Naive B cell (primary cell): ENCODE data around the gene GPR176. TPM values are rescaled to one million over a fixed set of nuclear protein-coding genes. Genes with fewer than 3 reads are reported as not detected.

ENCODE experiments used
- ATAC-seq, 2 donors: fragments of 150-1000 bp; cut with Tn5 transposase; 2 replicates each; pipeline ENCODE4 v1.10.0; 2021; ENCODE audit warnings: low read depth in 2 of 2, mild to moderate bottlenecking in 2 of 2, moderate library complexity in 2 of 2
- DNase-seq: peaks from one replicate; pipeline ENCODE4 v3.0.0; 2022
- H3K27ac Mint-ChIP-seq, 6 donors: one replicate each; pipeline ENCODE4 v1.8.0; 2020 to 2022; ENCODE audit warnings: mild to moderate bottlenecking in 6 of 6, mixed read lengths in 6 of 6, moderate library complexity in 5 of 6, inconsistent platforms in 2 of 6
- H3K27me3 Mint-ChIP-seq, 3 donors: one replicate each; pipeline ENCODE4 v1.8.0; 2021 to 2022; ENCODE audit warnings: mixed read lengths in 3 of 3, mild to moderate bottlenecking in 1 of 3
- H3K36me3 Mint-ChIP-seq, 2 donors: one replicate each; pipeline ENCODE4 v1.8.0; 2020 to 2022; ENCODE audit warnings: mixed read lengths in 2 of 2, inconsistent platforms in 1 of 2, mild to moderate bottlenecking in 1 of 2
- H3K4me1 Mint-ChIP-seq, 3 donors: one replicate each; pipeline ENCODE4 v1.8.0; 2020 to 2022; ENCODE audit warnings: mixed read lengths in 3 of 3, inconsistent platforms in 1 of 3, mild to moderate bottlenecking in 1 of 3, moderate library complexity in 1 of 3
- H3K4me3 Mint-ChIP-seq, 8 donors: one replicate each; pipeline ENCODE4 v1.8.0; 2020 to 2022; ENCODE audit warnings: mild to moderate bottlenecking in 8 of 8, mixed read lengths in 8 of 8, moderate library complexity in 8 of 8, inconsistent platforms in 2 of 8
- H3K9me3 Mint-ChIP-seq, 7 donors: one replicate each; pipeline ENCODE4 v1.8.0; 2020 to 2022; ENCODE audit warnings: mixed read lengths in 7 of 7, mild to moderate bottlenecking in 5 of 7, inconsistent platforms in 2 of 7, moderate library complexity in 1 of 7
- polyA plus RNA-seq, 6 donors: library from polyadenylated mRNA; unstranded; fragments of 300-500 nt; fragmentation: Illumina TruSeq; gene quantifications; one replicate each; pipeline ENCODE4 v1.2.3, GENCODE V29; 2021; ENCODE audit warnings: low read depth in 6 of 6

The GPR176 gene
- polyA plus RNA-seq, 6 donors from 2014 or later: 0.12 to 0.15 TPM; not detected in 4

DNA sequence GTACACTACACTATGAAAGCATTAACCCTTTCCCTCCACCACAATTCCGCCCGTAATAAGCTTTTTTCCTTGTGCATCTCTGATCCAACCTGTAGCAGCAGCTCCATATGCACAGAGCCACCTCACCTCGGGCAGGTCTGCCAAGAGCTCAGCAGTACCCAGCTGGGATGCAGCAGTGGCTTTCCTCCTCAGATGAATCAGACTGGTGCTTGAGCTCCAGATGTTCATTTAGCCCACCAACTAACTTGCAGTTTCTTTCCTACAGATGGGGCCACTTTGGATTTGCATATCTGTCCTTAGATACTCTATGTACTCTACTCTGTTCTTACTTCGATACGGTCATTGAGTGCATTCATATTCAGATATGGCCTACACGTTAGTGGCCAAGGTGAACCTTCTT is 122.7 kb downstream of the GPR176 start:
- no peak for DNase-seq
- H3K27me3 Mint-ChIP-seq: peaks cover 22 to 32% (median 24%) of the 10 kb centered on the region in 3 donors
- H3K4me1 Mint-ChIP-seq: no peaks in the 10 kb centered on the region
- H3K27ac Mint-ChIP-seq: no peak overlapping the region
- no peaks in the 10 kb centered on the region for H3K9me3 Mint-ChIP-seq
- peak overlapping the region in 1 of 8 donors; percentile 0 for H3K4me3 Mint-ChIP-seq
- H3K36me3 Mint-ChIP-seq: no peaks in the 10 kb centered on the region
- no peak for ATAC-seq

- Mint-ChIP-seq H3K27me3 (peaks cover 22 to 32% (median 24%) of the 10 kb centered on the region in 3 donors), H3K27ac (no peak overlapping the region)
- DNase-seq: no peak
Measured at GRCh38 chr15:39796601-39797000, 123.5 kb downstream of the GPR176 start.

GRCh38 chr15:39795486-39795885 is 124.6 kb downstream of the GPR176 start:
- ATAC-seq: no peak
- peaks cover 15 to 32% (median 16%) of the 10 kb centered on the region in 3 donors for H3K27me3 Mint-ChIP-seq

More at GRCh38 chr15:39796601-39797000, 123.5 kb downstream of the GPR176 start:
- no peak for ATAC-seq
- Mint-ChIP-seq H3K36me3 (no peaks in the 10 kb centered on the region), H3K9me3 (no peaks in the 10 kb centered on the region), H3K4me1 (no peaks in the 10 kb centered on the region), H3K4me3 (no peak overlapping the region)

GRCh38 chr15:39794954-39795353 is 125.1 kb downstream of the GPR176 start:
- H3K27ac Mint-ChIP-seq: peak overlapping the region in 1 of 6 donors; percentile 44
- ATAC-seq (no peak), DNase-seq (no peak)
- H3K27me3 Mint-ChIP-seq: peaks cover 15 to 32% (median 16%) of the 10 kb centered on the region in 3 donors
- no peaks in the 10 kb centered on the region for H3K9me3 Mint-ChIP-seq
- no peaks in the 10 kb centered on the region for H3K4me1 Mint-ChIP-seq
- no peaks in the 10 kb centered on the region for H3K36me3 Mint-ChIP-seq
- peak overlapping the region in 1 of 8 donors; percentile 1 for H3K4me3 Mint-ChIP-seq

More at GRCh38 chr15:39795486-39795885, 124.6 kb downstream of the GPR176 start:
- no peak overlapping the region for H3K4me3 Mint-ChIP-seq
- no peaks in the 10 kb centered on the region for H3K36me3 Mint-ChIP-seq
- no peaks in the 10 kb centered on the region for H3K9me3 Mint-ChIP-seq
- DNase-seq: no peak
- no peak overlapping the region for H3K27ac Mint-ChIP-seq
- no peaks in the 10 kb centered on the region for H3K4me1 Mint-ChIP-seq

GRCh38 chr15:39793923-39794322 is 126.1 kb downstream of the GPR176 start:
- Mint-ChIP-seq H3K27me3 (peaks cover 15 to 27% (median 16%) of the 10 kb centered on the region in 3 donors), H3K4me3 (no peak overlapping the region), H3K36me3 (no peaks in the 10 kb centered on the region), H3K9me3 (no peaks in the 10 kb centered on the region), H3K27ac (no peak overlapping the region), H3K4me1 (no peaks in the 10 kb centered on the region)
- ATAC-seq: no peak
- DNase-seq: no peak

GRCh38 chr15:39792844-39793335 is 127.2 kb downstream of the GPR176 start:
- Mint-ChIP-seq H3K27ac (no peak overlapping the region), H3K27me3 (peaks cover 15 to 27% (median 16%) of the 10 kb centered on the region in 3 donors), H3K36me3 (no peaks in the 10 kb centered on the region), H3K4me3 (no peak overlapping the region), H3K4me1 (no peaks in the 10 kb centered on the region), H3K9me3 (no peaks in the 10 kb centered on the region)
- DNase-seq: no peak
- no peak for ATAC-seq

GRCh38 chr15:39792025-39792843 is 127.8 kb downstream of the GPR176 start:
- H3K36me3 Mint-ChIP-seq: no peaks in the 10 kb centered on the region
- no peak for ATAC-seq
- no peak overlapping the region for H3K4me3 Mint-ChIP-seq

DNA sequence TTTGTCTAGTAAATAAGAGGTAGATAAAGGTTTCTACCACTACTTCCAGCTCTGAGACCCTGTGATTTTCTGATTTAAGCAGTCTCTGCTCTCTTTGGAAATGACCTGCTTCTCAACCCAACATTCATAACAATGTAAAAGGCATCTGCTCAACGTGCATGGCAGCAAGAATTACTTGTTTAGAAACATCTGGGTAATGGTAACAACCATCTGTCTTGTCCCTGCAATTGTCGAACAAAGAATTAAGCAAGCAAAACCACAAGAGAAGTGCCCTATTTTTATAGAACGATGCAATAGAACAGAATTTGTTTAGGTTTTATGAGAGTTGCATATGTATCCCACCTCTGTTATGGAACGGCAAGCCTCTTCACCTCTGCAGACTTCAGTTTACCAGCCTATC is 130.3 kb downstream of the GPR176 start:
- ATAC-seq: no peak
- no peak for DNase-seq
- Mint-ChIP-seq H3K27ac (no peak overlapping the region), H3K9me3 (no peaks in the 10 kb centered on the region), H3K4me1 (peaks cover 2 to 13% (median 9%) of the 10 kb centered on the region in 3 donors), H3K4me3 (peak overlapping the region in 1 of 8 donors; percentile 27), H3K27me3 (no peaks in the 10 kb centered on the region), H3K36me3 (no peaks in the 10 kb centered on the region)

More at GRCh38 chr15:39792025-39792843, 127.8 kb downstream of the GPR176 start:
- Mint-ChIP-seq H3K27ac (no peak overlapping the region), H3K27me3 (peaks cover 14 to 22% (median 15%) of the 10 kb centered on the region in 3 donors), H3K9me3 (no peaks in the 10 kb centered on the region), H3K4me1 (no peaks in the 10 kb centered on the region)
- no peak for DNase-seq

DNA sequence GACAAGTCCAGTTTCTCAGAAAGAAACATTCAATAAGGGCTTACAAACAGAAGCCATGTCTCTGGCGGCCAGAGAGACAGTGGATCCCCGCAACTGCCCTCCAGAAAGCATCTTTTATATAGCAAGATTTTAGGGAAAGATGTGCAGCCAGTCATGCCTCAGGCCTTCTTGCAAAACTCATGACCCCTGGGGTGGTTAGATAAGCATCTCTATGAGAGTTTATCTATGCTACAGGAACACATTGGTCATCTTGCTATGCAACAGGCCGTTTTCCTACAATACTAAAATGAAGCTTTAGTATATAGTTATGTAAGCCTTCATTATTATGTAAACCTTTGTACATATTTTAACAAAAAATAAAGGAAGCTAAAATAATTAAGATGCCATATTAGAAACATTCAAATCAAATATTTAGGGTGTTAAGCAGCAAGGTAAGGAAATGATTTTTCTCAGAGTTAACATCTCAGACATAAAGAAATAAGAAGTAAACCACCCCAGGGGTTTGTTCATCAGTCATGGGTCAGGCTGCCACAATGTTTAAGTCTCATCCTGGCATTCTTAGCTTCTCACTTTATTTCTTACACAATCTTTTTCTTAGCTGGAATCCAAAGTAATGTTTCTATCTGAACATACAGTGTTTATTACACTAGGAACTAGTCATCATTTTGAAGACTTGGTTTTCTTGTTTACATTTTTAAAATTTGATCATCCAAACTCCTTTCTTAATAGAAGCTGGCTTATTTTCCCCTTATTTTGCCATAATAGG is 131.1 kb downstream of the GPR176 start:
- DNase-seq (no peak), ATAC-seq (no peak)
- no peak overlapping the region for H3K27ac Mint-ChIP-seq
- H3K27me3 Mint-ChIP-seq: no peaks in the 10 kb centered on the region
- H3K4me3 Mint-ChIP-seq: peak overlapping the region in 2 of 8 donors; percentile 27 to 40
- H3K36me3 Mint-ChIP-seq: no peaks in the 10 kb centered on the region
- H3K4me1 Mint-ChIP-seq: peaks cover 3 to 21% (median 14%) of the 10 kb centered on the region in 3 donors
- H3K9me3 Mint-ChIP-seq: no peaks in the 10 kb centered on the region

GRCh38 chr15:39788108-39788507 is 132.0 kb downstream of the GPR176 start:
- no peaks in the 10 kb centered on the region for H3K36me3 Mint-ChIP-seq
- no peak overlapping the region for H3K27ac Mint-ChIP-seq
- no peaks in the 10 kb centered on the region for H3K27me3 Mint-ChIP-seq
- peaks cover 10 to 29% (median 22%) of the 10 kb centered on the region in 3 donors for H3K4me1 Mint-ChIP-seq
- peak overlapping the region in 1 of 8 donors; percentile 52 for H3K4me3 Mint-ChIP-seq
- ATAC-seq (no peak), DNase-seq (no peak)
- no peaks in the 10 kb centered on the region for H3K9me3 Mint-ChIP-seq

DNA sequence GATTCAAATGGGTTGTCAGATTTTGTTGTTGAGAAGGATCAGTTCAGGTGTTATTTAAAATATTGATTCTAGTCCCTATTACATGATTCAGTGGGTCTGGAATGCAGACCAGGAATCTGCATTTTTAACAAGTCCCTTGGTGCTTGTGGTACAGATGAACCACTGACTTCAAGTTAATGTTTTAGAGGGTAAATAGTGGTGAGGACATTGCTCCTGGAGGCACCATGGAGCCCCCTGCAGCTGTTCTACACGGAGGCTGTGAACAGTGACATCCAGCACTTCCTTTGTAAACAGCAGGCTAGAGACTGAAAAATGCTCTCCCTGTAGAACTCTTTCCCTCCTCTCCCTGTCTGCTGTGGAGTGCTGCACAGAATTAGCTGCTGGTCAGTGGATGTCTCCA is 132.6 kb downstream of the GPR176 start:
- H3K4me1 Mint-ChIP-seq: peaks cover 10 to 36% (median 24%) of the 10 kb centered on the region in 3 donors
- ATAC-seq: no peak
- DNase-seq: no peak
- H3K27me3 Mint-ChIP-seq: no peaks in the 10 kb centered on the region
- no peak overlapping the region for H3K27ac Mint-ChIP-seq
- H3K4me3 Mint-ChIP-seq: no peak overlapping the region
- no peaks in the 10 kb centered on the region for H3K36me3 Mint-ChIP-seq
- H3K9me3 Mint-ChIP-seq: no peaks in the 10 kb centered on the region

DNA sequence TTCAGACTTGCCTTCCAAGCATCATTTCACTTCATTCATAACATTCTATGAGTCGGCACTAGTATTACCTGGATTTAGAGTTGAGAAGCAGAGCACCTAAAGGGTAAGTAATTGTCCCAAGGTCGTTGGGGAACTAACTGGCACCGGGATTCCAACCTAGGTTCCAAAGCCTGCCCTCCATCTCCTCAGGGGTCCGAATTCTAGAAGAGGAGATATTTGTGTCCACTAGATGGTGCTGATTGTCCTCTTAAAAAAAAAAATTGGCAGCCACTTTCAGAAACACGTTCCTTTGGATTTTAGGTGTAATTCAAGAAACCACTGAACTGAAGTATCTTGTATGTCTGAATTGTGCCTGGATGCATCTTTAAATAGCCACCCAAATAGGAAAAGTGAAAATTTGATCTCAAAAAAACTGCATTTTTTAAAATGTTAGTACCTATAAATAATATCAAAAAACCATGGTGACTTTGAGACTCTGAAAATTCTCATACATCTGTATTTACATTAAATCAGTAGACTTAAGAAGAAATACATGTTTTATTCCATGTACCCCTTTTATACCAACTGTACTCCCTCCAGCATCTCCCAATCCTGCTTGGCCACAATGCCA is 133.5 kb downstream of the GPR176 start:
- H3K36me3 Mint-ChIP-seq: no peaks in the 10 kb centered on the region
- H3K27ac Mint-ChIP-seq: peak overlapping the region in 1 of 6 donors; percentile 16
- no peaks in the 10 kb centered on the region for H3K9me3 Mint-ChIP-seq
- peaks cover 12 to 42% (median 26%) of the 10 kb centered on the region in 3 donors for H3K4me1 Mint-ChIP-seq
- no peaks in the 10 kb centered on the region for H3K27me3 Mint-ChIP-seq
- H3K4me3 Mint-ChIP-seq: peak overlapping the region in 1 of 8 donors; percentile 84
- ATAC-seq: no peak
- DNase-seq: peak; percentile 46

- Mint-ChIP-seq H3K9me3 (no peaks in the 10 kb centered on the region), H3K27ac (peak overlapping the region in 2 of 6 donors; percentile 56 to 59), H3K4me1 (peaks cover 13 to 47% (median 29%) of the 10 kb centered on the region in 3 donors), H3K36me3 (no peaks in the 10 kb centered on the region), H3K27me3 (no peaks in the 10 kb centered on the region), H3K4me3 (peak overlapping the region in 2 of 8 donors; percentile 25 to 84)
- no peak for ATAC-seq
- DNase-seq: no peak
Measured at GRCh38 chr15:39785841-39786240, 134.2 kb downstream of the GPR176 start.
